WTC11 (cell line): Measurements from ENCODE around the gene ENG. TPM values are rescaled to one million over a fixed set of nuclear protein-coding genes. Genes with fewer than 3 reads are reported as not detected.

Experiments
- ATAC-seq: fragments of 200-7000 bp; cut with Tn5 transposase; 2 replicates; pipeline ENCODE4 v1.10.0; 2021; ENCODE audit warnings: mild to moderate bottlenecking, moderate library complexity
- CTCF ChIA-PET: fragments of 300-600 bp; sonication (Branson Sonifier 250); formaldehyde crosslinking; loops from one replicate; lab custom pipeline; 2021; ENCODE audit warnings: antibody characterized with exemption; lab: Charles Lee
- POLR2A ChIA-PET: fragments of 350-600 bp; sonication (Branson Sonifier 250); formaldehyde crosslinking; loops from one replicate; lab custom pipeline; 2021; ENCODE audit warnings: antibody characterized with exemption; lab: Charles Lee
- DNase-seq: peaks from one replicate; pipeline ENCODE4 v3.0.0; 2021; ENCODE audit warnings: low spot score
- H3K27ac Mint-ChIP-seq: 2 replicates; pipeline ENCODE4 v1.8.0; 2021; ENCODE audit warnings: mixed read lengths
- H3K27me3 Mint-ChIP-seq: 2 replicates; pipeline ENCODE4 v1.8.0; 2021; ENCODE audit warnings: low read depth, mild to moderate bottlenecking, moderate library complexity, mixed read lengths
- H3K36me3 Mint-ChIP-seq: 2 replicates; pipeline ENCODE4 v1.8.0; 2021; ENCODE audit warnings: mixed read lengths
- H3K4me1 Mint-ChIP-seq: 2 replicates; pipeline ENCODE4 v1.8.0; 2022; ENCODE audit warnings: mixed read lengths
- H3K4me3 Mint-ChIP-seq: 2 replicates; pipeline ENCODE4 v1.8.0; 2021; ENCODE audit warnings: mild to moderate bottlenecking, moderate library complexity, mixed read lengths
- H3K9me3 Mint-ChIP-seq: 2 replicates; pipeline ENCODE4 v1.8.0; 2021; ENCODE audit warnings: mixed read lengths
- ELF4 ChIP-seq: sonication (generic); formaldehyde crosslinking; IDR thresholded peaks from 2 replicates; pipeline ENCODE4 v1.8.1; 2022; ENCODE audit warnings: low read depth, mild to moderate bottlenecking, moderate library complexity, missing genetic modification reagents
- GRHL2 ChIP-seq: fragments of 250-450 bp; sonication (Bioruptor Pico); IDR thresholded peaks from 2 replicates; pipeline ENCODE4 v1.8.0; 2022; ENCODE audit warnings: mild to moderate bottlenecking, moderate library complexity; ENCODE audit not compliant: insufficient replicate concordance, severe bottlenecking
- PRRX2 ChIP-seq: fragments of 250-450 bp; sonication (Bioruptor Pico); IDR thresholded peaks from 2 replicates; pipeline ENCODE4 v1.8.0; 2021; ENCODE audit warnings: mild to moderate bottlenecking
- ZNF232 ChIP-seq: sonication (generic); formaldehyde crosslinking; IDR thresholded peaks from 2 replicates; pipeline ENCODE4 v1.8.0; 2022; ENCODE audit warnings: mild to moderate bottlenecking, missing genetic modification reagents
- ZNF263 ChIP-seq: sonication (generic); formaldehyde crosslinking; IDR thresholded peaks from 2 replicates; pipeline ENCODE4 v1.8.1; 2022; ENCODE audit warnings: low read depth, mild to moderate bottlenecking, moderate library complexity, missing genetic modification reagents
- ZNF317 ChIP-seq: sonication (generic); formaldehyde crosslinking; IDR thresholded peaks from 2 replicates; pipeline ENCODE4 v1.8.1; 2023; ENCODE audit warnings: low read depth, mild to moderate bottlenecking, moderate library complexity, missing genetic modification reagents, borderline replicate concordance
- ZNF671 ChIP-seq: fragments of 250-450 bp; sonication (Bioruptor Pico); IDR thresholded peaks from 2 replicates; pipeline ENCODE4 v1.8.0; 2021; ENCODE audit warnings: mild to moderate bottlenecking
- total RNA-seq: library from RNA; stranded (reverse); gene quantifications from 3 replicates; pipeline ENCODE4 v1.2.3, GENCODE V29; 2021
- TF ChIP-seq, protein P1 (sequence below): fragments of 250-450 bp; sonication (Bioruptor Pico); IDR thresholded peaks from 2 replicates; pipeline ENCODE4 v1.9.0; 2021; ENCODE audit warnings: mild to moderate bottlenecking
- TF ChIP-seq, protein P2 (sequence below): fragments of 250-450 bp; sonication (Bioruptor Pico); IDR thresholded peaks from 2 replicates; pipeline ENCODE4 v1.9.0; 2021; ENCODE audit warnings: moderate library complexity, mild to moderate bottlenecking, inconsistent platforms, borderline replicate concordance
- TF ChIP-seq, protein P3 (sequence below): fragments of 250-450 bp; sonication (Bioruptor Pico); IDR thresholded peaks from 2 replicates; pipeline ENCODE4 v1.8.0; 2021; ENCODE audit warnings: mild to moderate bottlenecking
- TF ChIP-seq, protein P4 (sequence below): sonication (generic); formaldehyde crosslinking; IDR thresholded peaks from 2 replicates; pipeline ENCODE4 v1.8.1; 2023; ENCODE audit warnings: mild to moderate bottlenecking, moderate library complexity, missing genetic modification reagents
- TF ChIP-seq, protein P5 (sequence below): fragments of 200-600 bp; IDR thresholded peaks from 2 replicates; pipeline ENCODE4 v1.8.0; 2022; ENCODE audit warnings: antibody characterized with exemption
- TF ChIP-seq, protein P6 (sequence below): fragments of 250-450 bp; sonication (Bioruptor Pico); IDR thresholded peaks from 2 replicates; pipeline ENCODE4 v1.9.0; 2021; ENCODE audit warnings: mild to moderate bottlenecking, borderline replicate concordance
- TF ChIP-seq, protein P7 (sequence below): sonication (generic); formaldehyde crosslinking; IDR thresholded peaks from 2 replicates; pipeline ENCODE4 v1.8.1; 2022; ENCODE audit warnings: mild to moderate bottlenecking, missing genetic modification reagents, moderate library complexity, borderline replicate concordance

ENG gene
- total RNA-seq, 1 experiment from 2014 or later = 4.4 TPM

DNA sequence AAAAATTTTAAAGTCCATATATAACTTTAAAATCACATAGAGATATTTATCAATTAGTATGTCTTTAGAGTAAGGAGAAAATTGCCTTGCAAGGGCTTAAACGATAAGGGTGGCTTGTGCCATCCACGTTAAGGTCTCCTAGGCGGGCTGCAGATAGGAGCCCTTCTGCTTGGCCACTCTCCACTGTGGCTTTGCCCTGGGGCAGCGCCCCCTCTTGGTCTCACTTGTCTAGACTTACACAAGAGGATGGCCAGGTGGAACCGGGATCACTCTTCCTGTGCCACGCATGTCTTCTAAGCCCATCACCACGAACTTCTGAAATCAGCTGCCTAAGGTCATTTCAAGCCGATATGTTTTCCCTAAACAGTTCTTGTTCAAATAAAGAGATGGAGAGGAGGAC, 48.8 kb downstream of the ENG start (continued):
- TF ChIP-seq, protein P1, sequence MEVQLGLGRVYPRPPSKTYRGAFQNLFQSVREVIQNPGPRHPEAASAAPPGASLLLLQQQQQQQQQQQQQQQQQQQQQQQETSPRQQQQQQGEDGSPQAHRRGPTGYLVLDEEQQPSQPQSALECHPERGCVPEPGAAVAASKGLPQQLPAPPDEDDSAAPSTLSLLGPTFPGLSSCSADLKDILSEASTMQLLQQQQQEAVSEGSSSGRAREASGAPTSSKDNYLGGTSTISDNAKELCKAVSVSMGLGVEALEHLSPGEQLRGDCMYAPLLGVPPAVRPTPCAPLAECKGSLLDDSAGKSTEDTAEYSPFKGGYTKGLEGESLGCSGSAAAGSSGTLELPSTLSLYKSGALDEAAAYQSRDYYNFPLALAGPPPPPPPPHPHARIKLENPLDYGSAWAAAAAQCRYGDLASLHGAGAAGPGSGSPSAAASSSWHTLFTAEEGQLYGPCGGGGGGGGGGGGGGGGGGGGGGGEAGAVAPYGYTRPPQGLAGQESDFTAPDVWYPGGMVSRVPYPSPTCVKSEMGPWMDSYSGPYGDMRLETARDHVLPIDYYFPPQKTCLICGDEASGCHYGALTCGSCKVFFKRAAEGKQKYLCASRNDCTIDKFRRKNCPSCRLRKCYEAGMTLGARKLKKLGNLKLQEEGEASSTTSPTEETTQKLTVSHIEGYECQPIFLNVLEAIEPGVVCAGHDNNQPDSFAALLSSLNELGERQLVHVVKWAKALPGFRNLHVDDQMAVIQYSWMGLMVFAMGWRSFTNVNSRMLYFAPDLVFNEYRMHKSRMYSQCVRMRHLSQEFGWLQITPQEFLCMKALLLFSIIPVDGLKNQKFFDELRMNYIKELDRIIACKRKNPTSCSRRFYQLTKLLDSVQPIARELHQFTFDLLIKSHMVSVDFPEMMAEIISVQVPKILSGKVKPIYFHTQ (CRISPR knock-in tag) = no peak
- TF ChIP-seq ELF4 = no peak
- TF ChIP-seq ZNF263 (CRISPR knock-in tag) = no peak
- TF ChIP-seq ZNF317 (CRISPR knock-in tag) = no peak

DNA sequence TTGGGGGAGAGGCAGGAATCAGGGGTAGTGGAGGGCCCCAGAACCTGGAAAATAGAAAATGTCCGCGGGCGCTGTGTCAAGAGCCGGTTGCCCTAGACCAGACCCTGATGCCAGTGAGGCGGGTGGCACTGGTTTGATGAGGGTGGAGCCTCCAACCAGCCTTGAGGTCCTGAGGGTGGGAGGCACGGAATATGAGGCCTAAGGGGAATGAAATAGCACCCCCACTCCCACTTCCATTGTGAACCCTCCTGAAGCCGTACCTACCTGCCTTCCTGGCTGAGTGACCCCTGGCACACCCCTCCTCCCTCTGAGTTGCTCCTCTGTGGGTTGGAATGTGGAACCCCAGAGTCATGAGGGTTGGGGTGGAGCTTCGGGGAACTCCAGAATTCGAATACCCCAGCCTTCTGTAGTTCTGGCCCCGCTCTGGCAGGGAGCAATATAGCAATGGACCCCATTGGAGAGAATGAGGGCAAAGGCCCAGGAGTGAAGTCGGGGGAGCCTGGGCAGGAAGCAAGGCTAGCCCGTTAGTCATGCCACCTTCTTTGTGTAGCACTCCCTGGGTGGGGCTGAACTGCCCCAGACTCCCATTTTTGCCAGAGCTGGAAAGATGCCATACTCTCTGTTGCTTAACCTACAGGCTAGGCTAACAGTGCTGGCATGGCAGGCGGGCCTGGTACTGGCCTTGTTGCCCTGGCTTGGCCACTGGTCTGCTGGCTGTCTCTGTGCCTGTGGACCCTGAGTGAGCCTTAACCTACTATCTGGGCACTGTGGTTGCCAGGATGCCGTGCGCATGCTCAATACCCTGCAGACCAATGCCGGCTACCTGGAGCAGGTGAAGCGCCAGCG, 50.7 kb downstream of the ENG start:
- Mint-ChIP-seq H3K27ac (peak overlapping the region; percentile 98), H3K27me3 (no peaks in the 10 kb centered on the region), H3K4me3 (peak overlapping the region; percentile 99), H3K9me3 (no peaks in the 10 kb centered on the region), H3K36me3 (peaks cover 15% of the 10 kb centered on the region), H3K4me1 (peaks cover 8% of the 10 kb centered on the region)
- ATAC-seq = no peak
- ChIA-PET POLR2A (interaction anchor here (1.8 kb wide), 1 partner anchor 66 kb away, joined by 9 read pairs; no protein-coding TSS in a partner anchor), CTCF (interaction anchor here (1.0 to 2.8 kb wide), 5 partner anchors 33 to 69 kb away, joined by 3 to 13 read pairs (median 4); partner anchors contain the start of genes ENG and TOR2A)
- TF ChIP-seq ZNF671 (CRISPR knock-in tag) (0 out of 2 replicates have a peak, but pooled peaks have one; percentile 39), ZNF232 (CRISPR knock-in tag) (no peak)
- TF ChIP-seq, protein P2, sequence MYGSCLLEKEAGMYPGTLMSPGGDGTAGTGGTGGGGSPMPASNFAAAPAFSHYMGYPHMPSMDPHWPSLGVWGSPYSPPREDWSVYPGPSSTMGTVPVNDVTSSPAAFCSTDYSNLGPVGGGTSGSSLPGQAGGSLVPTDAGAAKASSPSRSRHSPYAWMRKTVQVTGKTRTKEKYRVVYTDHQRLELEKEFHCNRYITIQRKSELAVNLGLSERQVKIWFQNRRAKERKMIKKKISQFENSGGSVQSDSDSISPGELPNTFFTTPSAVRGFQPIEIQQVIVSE (CRISPR knock-in tag) = no peak
- TF ChIP-seq, protein P3, sequence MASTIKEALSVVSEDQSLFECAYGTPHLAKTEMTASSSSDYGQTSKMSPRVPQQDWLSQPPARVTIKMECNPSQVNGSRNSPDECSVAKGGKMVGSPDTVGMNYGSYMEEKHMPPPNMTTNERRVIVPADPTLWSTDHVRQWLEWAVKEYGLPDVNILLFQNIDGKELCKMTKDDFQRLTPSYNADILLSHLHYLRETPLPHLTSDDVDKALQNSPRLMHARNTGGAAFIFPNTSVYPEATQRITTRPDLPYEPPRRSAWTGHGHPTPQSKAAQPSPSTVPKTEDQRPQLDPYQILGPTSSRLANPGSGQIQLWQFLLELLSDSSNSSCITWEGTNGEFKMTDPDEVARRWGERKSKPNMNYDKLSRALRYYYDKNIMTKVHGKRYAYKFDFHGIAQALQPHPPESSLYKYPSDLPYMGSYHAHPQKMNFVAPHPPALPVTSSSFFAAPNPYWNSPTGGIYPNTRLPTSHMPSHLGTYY (CRISPR knock-in tag) = no peak
- DNase-seq = no peak

DNA sequence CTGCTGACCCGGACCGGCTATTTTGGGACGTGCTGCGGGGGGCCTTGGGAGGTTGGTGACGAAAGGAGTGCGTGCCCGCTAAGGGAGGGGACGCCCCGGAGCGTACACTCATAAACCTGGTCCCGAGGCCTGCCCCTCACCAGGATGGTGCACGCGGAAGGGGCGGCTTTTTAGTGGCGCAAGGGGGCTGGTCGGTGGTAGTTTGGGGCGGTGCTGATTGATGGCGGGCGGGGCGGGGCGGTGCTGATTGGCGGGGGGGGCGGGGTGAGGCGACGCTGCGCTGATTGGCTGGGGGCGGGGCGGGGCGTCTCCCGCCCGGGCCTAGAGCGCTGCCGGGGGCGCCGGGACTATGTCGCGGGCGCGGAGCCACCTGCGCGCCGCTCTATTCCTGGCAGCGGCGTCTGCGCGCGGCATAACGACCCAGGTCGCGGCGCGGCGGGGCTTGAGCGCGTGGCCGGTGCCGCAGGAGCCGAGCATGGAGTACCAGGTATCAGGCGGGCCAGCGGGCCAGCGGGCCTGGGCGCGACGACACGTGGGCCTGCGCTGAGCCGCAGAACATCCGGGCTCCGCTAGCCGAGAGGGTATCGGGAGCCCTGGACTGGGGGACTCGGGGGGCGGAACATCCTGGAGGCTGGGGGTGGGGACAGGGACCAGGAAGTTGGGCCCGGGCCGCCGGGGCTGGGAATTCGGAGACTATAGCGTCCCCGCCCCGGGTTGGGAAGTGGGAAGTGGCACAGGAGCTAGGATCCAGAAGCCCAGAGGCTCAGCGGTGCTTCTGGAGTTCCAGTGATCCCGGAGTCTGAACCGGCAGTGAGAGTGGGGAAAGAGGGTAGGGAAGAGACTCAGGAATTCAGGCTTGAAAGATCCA, 51.6 kb downstream of the ENG start, which contains the start of gene FPGS:
FPGS (plus strand) TSS at position 307 of the 868 bp plus-strand sequence; CDS start at position 350, 43 bp downstream.
- ATAC-seq (peak; percentile 85), DNase-seq (peak; percentile 85)
- Mint-ChIP-seq H3K4me3 (peak within 1 kb of the TSS; percentile 99), H3K36me3 (peaks cover 11% of the 10 kb centered on the region), H3K27me3 (no peaks in the 10 kb centered on the region), H3K4me1 (peaks cover 8% of the 10 kb centered on the region), H3K9me3 (no peaks in the 10 kb centered on the region), H3K27ac (peak within 1 kb of the TSS; percentile 98)
- ChIA-PET POLR2A (interaction anchor here (0.7 to 1.8 kb wide), 4 partner anchors 10 to 201 kb away, joined by 3 to 9 read pairs (median 3); no protein-coding TSS in a partner anchor), CTCF (interaction anchor here (1.0 to 2.8 kb wide), 13 partner anchors 10 to 122 kb away, joined by 3 to 17 read pairs (median 5); partner anchors contain the start of genes CDK9, ENG, ST6GALNAC4 and TOR2A)
- TF ChIP-seq, protein P4, sequence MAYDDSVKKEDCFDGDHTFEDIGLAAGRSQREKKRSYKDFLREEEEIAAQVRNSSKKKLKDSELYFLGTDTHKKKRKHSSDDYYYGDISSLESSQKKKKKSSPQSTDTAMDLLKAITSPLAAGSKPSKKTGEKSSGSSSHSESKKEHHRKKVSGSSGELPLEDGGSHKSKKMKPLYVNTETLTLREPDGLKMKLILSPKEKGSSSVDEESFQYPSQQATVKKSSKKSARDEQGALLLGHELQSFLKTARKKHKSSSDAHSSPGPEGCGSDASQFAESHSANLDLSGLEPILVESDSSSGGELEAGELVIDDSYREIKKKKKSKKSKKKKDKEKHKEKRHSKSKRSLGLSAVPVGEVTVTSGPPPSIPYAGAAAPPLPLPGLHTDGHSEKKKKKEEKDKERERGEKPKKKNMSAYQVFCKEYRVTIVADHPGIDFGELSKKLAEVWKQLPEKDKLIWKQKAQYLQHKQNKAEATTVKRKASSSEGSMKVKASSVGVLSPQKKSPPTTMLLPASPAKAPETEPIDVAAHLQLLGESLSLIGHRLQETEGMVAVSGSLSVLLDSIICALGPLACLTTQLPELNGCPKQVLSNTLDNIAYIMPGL = peak; percentile 74; the same call in 1 of the 2 replicates
- TF ChIP-seq GRHL2 (no peak), PRRX2 (no peak)
- TF ChIP-seq, protein P5, sequence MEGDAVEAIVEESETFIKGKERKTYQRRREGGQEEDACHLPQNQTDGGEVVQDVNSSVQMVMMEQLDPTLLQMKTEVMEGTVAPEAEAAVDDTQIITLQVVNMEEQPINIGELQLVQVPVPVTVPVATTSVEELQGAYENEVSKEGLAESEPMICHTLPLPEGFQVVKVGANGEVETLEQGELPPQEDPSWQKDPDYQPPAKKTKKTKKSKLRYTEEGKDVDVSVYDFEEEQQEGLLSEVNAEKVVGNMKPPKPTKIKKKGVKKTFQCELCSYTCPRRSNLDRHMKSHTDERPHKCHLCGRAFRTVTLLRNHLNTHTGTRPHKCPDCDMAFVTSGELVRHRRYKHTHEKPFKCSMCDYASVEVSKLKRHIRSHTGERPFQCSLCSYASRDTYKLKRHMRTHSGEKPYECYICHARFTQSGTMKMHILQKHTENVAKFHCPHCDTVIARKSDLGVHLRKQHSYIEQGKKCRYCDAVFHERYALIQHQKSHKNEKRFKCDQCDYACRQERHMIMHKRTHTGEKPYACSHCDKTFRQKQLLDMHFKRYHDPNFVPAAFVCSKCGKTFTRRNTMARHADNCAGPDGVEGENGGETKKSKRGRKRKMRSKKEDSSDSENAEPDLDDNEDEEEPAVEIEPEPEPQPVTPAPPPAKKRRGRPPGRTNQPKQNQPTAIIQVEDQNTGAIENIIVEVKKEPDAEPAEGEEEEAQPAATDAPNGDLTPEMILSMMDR = no peak
- TF ChIP-seq, protein P6, sequence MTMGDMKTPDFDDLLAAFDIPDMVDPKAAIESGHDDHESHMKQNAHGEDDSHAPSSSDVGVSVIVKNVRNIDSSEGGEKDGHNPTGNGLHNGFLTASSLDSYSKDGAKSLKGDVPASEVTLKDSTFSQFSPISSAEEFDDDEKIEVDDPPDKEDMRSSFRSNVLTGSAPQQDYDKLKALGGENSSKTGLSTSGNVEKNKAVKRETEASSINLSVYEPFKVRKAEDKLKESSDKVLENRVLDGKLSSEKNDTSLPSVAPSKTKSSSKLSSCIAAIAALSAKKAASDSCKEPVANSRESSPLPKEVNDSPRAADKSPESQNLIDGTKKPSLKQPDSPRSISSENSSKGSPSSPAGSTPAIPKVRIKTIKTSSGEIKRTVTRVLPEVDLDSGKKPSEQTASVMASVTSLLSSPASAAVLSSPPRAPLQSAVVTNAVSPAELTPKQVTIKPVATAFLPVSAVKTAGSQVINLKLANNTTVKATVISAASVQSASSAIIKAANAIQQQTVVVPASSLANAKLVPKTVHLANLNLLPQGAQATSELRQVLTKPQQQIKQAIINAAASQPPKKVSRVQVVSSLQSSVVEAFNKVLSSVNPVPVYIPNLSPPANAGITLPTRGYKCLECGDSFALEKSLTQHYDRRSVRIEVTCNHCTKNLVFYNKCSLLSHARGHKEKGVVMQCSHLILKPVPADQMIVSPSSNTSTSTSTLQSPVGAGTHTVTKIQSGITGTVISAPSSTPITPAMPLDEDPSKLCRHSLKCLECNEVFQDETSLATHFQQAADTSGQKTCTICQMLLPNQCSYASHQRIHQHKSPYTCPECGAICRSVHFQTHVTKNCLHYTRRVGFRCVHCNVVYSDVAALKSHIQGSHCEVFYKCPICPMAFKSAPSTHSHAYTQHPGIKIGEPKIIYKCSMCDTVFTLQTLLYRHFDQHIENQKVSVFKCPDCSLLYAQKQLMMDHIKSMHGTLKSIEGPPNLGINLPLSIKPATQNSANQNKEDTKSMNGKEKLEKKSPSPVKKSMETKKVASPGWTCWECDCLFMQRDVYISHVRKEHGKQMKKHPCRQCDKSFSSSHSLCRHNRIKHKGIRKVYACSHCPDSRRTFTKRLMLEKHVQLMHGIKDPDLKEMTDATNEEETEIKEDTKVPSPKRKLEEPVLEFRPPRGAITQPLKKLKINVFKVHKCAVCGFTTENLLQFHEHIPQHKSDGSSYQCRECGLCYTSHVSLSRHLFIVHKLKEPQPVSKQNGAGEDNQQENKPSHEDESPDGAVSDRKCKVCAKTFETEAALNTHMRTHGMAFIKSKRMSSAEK (CRISPR knock-in tag) = no peak
- TF ChIP-seq, protein P7, sequence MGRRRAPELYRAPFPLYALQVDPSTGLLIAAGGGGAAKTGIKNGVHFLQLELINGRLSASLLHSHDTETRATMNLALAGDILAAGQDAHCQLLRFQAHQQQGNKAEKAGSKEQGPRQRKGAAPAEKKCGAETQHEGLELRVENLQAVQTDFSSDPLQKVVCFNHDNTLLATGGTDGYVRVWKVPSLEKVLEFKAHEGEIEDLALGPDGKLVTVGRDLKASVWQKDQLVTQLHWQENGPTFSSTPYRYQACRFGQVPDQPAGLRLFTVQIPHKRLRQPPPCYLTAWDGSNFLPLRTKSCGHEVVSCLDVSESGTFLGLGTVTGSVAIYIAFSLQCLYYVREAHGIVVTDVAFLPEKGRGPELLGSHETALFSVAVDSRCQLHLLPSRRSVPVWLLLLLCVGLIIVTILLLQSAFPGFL (CRISPR knock-in tag) = 0 out of 2 replicates have a peak, but pooled peaks have one; percentile 13
